AG08395 (cell line): ENCODE measurements around the gene GAA.
"Not testable (repeated sequence)": the region's sequence is repeated elsewhere in the genome, so short reads cannot be mapped to it uniquely, and the experiment has no call there.

Experiments
- DNase-seq: peaks from one replicate; pipeline ENCODE4 v3.0.0; 2012; ENCODE audit warnings: mixed read lengths, low spot score

The GAA gene

GRCh38 chr17:80083136-80083661, 18.2 kb upstream of the GAA start:
- DNase-seq: no peak

GRCh38 chr17:80084773-80085172, 16.6 kb upstream of the GAA start:
- no peak for DNase-seq

DNA sequence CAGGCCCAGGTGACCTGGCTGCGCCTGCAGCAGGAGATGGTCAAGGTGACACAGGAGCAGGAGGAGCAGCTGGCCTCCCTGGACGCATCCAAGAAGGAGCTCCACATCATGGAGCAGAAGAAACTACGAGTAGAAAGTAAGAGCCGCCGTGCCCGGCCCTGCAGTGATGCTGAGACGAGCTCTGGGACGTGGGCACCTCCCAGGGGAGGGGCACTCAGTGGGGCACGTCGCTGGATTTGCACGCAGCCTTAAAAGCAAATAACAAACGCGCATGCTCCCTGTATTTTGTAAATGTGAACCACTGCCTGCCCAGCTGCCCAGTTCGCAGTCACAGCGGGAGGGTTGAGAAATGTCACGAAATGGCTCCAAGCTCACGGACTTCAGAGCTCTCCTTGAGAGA, 15.3 kb upstream of the GAA start:
- DNase-seq: no peak

- DNase-seq: no peak
Observed at GRCh38 chr17:80086616-80087015, 14.8 kb upstream of the GAA start.

DNA sequence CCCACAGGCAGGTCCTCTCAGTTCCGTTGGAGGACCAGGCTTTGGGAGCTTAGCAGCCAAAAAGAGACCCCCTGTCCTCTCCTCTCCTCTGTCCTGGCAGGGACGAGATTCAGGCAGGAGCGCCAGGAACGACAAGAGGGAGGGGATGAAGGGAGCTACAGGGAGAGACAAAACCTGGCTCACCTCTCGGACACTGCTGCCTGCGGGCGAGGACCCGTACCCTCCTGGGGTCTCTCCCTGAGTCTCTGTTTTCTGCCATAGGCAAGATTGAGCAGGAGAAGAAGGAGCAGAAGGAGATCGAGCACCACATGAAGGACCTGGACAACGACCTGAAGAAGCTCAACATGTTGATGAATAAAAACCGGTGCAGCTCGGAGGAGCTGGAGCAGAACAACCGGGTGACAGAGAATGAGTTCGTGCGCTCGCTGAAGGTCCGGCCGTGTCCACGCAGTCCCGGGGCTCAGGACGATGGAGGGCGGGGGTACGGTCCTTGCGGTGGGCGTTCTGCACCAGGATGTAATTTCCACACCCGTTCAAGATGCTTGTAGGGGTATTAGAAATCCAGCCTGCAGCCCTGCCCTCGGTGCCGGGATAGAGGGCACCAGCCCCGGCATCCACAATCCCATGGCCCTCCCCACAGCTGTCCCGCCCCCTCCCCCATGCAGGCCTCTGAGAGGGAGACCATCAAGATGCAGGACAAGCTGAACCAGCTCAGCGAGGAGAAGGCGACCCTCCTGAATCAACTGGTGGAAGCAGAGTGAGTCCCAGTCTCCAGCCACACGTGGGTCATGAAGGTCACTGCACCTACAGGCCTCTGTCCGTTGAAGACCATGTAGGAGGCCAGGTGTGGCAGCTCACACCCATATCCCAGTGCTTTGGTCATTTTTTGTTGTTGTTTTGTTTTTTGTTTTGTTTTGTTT, 13.8 kb upstream of the GAA start:
- DNase-seq: no peak

- no peak for DNase-seq
Observed at GRCh38 chr17:80089762-80090161, 11.6 kb upstream of the GAA start.

DNA sequence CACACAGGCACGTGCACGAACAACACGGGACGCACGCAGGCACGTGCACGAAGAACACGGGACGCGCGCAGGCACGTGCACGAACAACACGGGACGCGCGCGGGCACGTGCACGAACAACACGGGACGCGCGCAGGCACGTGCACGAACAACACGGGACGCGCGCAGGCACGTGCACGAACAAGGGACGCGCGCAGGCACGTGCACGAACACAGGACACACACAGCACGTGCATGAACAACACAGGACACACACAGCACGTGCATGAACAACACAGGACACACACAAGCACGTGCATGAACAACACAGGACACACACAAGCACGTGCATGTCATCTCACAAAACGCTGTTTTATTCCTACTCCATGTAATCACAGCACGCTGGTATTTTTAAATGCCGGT, 11.2 kb upstream of the GAA start:
- not testable (repeated sequence) for DNase-seq

GRCh38 chr17:80091376-80091775, 10.0 kb upstream of the GAA start:
- no peak for DNase-seq

DNA sequence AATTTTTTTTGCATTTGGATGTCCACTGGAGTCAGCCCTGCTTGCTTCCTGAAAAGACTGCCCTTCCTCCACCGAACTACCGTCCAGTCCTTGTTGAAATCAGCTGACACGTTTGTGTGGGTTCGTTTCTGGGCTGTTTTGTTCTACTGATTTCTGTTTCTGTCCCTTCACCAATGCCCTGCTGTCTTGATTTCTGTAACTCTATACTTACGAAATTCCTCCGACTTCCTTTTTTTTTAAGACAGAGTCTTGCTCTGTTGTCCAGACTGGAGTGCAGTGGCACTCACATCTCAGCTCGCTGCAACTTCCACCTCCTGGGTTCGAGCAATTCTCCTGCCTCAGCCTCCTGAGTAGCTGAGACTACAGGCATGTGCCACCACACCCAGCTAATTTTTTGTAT, 8.4 kb upstream of the GAA start:
- DNase-seq: no peak

DNA sequence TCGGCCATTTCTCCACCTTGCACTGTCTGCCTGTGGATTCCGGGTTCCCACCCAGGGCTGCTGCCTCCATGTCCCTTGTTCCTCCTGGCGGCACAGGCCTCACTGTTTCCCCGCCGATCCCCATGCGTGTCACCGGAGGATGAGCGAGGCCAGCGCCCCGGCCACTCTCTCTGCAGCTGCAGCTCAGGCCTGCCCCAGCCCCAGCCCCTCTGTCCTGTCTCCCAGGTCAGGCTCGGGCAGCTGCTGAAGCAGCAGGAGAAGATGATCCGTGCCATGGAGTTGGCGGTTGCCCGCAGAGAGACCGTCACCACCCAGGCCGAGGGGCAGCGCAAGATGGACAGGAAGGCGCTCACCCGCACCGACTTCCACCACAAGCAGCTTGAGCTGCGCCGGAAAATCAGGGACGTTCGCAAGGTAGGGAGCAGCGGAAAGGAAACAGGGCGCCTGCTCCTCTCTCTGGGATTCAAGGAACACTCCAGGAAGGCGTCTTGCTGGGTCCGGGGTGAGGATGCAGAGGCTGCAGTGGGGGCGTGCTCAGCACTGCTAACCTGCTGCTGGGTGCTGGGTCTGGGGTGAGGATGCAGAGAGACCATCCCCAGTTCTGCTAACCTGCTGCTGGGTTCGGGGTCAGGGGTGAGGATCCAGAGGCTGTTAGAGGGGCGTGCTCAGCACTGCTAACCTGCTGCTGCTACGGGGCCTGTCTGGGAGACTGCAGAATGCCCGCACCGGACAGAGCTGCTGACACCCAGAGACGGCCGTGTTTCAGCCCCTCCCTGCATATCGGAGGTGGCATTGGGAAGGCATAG, 6.1 kb upstream of the GAA start:
- no peak for DNase-seq

GRCh38 chr17:80095844-80096475, 5.4 kb upstream of the GAA start:
- no peak for DNase-seq

DNA sequence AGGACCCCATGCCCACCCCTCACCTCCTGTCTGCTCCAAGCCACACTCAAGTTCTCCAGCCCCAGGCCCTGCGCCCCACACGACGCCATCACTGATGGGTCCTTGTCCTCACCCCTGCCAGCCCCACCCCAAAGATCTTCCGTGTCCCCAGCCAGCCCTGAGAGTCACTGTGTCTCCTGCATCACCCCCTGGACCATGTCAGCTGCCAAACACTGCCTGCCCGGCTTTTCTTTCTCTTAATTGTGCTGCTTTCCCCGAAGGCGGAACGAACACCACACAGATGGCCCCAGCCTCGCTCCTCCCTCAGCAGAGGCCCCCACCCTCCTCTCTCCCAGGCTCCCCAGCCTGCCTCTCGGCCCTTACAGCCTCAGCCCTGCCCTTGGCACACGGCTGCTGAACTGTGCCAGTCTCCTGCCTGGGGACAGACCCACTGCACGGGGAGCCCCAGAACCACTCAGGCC, 4.8 kb upstream of the GAA start:
- no peak for DNase-seq

DNA sequence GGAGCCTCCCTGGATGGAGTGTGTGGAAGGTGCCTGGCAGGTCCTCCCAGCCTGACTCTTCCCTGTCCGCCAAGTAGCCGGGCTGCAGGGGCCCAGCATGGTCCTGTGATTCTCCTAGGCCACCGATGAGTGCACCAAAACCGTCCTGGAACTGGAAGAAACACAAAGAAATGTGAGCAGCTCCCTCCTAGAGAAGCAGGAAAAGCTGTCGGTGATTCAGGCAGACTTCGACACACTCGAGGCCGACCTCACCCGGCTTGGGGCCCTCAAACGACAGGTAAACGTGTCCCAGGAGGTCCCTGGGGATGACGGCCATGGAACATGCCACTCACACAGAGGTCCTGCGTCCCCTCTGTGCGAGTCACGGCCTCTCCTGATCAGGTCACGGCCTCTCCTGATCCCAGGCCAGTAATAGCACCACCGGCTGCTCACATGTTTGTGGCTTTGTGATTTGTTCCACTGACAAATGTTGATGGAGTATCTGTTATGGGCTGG, 4.2 kb upstream of the GAA start:
- no peak for DNase-seq

GRCh38 chr17:80097844-80098691, 3.3 kb upstream of the GAA start:
- DNase-seq: no peak

GRCh38 chr17:80099291-80100034, 1.9 kb upstream of the GAA start:
- DNase-seq: no peak

DNA sequence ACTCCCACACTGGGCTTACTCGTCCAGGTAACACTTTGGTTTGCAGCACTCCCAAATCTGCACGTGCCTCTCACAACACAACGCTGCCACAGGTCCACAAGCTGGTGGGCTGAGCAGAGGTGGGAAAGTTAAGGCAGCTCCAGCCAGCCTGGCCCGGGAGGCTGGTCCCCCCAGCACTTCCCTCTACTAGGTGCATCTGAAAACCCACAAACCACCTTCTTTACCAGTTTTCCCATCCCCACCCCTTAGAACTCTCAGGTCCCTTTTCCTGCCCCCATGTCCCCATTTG, 1.4 kb upstream of the GAA start:
- DNase-seq: no peak

DNA sequence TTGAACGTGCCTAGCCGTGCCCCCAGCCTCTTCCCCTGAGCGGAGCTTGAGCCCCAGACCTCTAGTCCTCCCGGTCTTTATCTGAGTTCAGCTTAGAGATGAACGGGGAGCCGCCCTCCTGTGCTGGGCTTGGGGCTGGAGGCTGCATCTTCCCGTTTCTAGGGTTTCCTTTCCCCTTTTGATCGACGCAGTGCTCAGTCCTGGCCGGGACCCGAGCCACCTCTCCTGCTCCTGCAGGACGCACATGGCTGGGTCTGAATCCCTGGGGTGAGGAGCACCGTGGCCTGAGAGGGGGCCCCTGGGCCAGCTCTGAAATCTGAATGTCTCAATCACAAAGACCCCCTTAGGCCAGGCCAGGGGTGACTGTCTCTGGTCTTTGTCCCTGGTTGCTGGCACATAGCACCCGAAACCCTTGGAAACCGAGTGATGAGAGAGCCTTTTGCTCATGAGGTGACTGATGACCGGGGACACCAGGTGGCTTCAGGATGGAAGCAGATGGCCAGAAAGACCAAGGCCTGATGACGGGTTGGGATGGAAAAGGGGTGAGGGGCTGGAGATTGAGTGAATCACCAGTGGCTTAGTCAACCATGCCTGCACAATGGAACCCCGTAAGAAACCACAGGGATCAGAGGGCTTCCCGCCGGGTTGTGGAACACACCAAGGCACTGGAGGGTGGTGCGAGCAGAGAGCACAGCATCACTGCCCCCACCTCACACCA, 724 bp downstream of the GAA start:
- DNase-seq: peak; percentile 29

DNA sequence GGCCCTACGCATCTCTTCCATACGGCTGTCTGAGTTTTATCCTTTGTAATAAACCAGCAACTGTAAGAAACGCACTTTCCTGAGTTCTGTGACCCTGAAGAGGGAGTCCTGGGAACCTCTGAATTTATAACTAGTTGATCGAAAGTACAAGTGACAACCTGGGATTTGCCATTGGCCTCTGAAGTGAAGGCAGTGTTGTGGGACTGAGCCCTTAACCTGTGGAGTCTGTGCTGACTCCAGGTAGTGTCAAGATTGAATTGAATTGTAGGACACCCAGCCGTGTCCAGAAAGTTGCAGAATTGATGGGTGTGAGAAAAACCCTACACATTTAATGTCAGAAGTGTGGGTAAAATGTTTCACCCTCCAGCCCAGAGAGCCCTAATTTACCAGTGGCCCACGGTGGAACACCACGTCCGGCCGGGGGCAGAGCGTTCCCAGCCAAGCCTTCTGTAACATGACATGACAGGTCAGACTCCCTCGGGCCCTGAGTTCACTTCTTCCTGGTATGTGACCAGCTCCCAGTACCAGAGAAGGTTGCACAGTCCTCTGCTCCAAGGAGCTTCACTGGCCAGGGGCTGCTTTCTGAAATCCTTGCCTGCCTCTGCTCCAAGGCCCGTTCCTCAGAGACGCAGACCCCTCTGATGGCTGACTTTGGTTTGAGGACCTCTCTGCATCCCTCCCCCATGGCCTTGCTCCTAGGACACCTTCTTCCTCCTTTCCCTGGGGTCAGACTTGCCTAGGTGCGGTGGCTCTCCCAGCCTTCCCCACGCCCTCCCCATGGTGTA, 1.5 kb downstream of the GAA start:
- DNase-seq: no peak

- no peak for DNase-seq
Observed at GRCh38 chr17:80103449-80104085, 2.2 kb downstream of the GAA start.
